Stimulated activated CD4-positive, alpha-beta T cell treated with anti-CD3 and anti-CD28 coated beads, Interleukin-12 subunit alpha, Interleukin-12 subunit beta, amount 100 ng/mL, for 4 hours (primary cell): ENCODE data around the gene SLC1A2.

Experiments
- DNase-seq: peaks from one replicate; pipeline ENCODE4 v3.0.0-alpha.2; 2020

Gene SLC1A2

GRCh38 chr11:35375332-35376117, 43.8 kb downstream of the SLC1A2 start:
- no peak for DNase-seq

GRCh38 chr11:35373284-35373933, 45.9 kb downstream of the SLC1A2 start:
- no peak for DNase-seq

DNA sequence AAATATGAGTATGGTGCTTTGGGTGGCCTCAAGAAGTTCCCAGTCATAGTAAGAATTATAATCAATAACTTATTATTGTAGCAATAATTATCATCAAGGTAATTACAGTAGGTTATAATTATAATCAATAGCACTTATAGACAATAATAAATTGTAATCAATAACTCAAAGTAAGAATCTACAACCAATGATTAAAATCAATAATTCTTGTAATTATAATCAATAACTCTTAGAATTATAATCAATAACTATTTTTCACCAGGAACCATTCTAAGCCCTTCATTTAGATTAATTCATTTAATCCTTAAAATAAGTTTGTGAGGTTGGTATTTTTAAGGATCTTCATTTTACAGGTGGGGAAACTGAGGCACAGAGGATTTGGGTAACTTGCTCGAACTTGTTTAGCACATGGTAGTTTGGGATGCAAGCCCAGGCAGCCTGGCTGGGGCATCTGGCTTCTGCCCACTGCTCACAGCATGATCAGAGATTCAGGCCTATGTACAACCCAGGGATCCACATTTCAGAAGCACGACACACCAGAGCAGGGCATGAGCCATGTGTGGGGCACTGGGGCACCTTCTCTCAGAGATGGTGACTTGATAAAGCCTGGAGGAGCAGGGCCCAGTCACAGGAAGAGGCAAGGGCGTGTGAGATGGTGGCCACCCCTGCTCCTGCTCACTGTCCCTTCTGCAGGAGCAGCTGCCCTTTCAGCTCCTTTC, 46.6 kb downstream of the SLC1A2 start:
- no peak for DNase-seq

DNA sequence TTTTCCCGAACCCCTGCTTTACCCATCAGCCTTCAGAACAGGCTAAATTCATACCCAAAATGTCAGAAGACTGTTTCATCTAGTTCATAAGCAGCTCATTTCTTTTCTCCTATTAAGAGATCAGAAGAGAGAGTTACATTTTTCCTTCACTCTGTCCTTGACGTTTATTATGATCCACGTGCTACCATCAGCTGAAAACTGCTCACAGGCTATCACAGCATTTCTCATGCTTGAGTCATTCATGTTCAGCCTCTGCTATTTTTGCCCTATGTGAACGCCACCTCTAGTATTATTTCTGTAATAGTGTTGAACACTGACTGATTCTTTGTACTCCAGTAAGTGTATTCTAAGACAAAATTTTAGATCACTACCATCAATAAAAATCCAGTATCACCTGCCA, 51.9 kb downstream of the SLC1A2 start:
- no peak for DNase-seq

DNA sequence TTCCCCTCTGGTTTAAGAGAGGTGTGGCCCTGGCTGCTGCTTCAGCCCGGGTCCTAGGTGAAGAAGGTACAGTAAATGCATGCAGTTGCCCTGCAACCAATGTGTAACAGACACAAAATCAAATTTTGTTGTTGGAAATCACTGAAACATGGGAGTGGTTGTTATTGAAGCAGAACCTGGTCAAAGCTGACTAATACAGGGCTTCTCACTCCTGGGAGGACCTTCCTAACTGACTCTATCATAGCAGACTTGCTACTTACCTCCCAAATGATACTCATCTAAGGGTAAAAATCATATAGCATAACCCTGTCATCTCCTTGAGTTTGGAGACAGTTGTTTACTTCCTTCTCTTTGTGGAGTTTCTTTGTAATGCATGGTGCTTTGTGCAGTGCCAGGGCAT, 52.6 kb downstream of the SLC1A2 start:
- no peak for DNase-seq

- no peak for DNase-seq
Observed at GRCh38 chr11:35365961-35366360, 53.4 kb downstream of the SLC1A2 start.

GRCh38 chr11:35365395-35365794, 54.0 kb downstream of the SLC1A2 start:
- DNase-seq, result no peak

GRCh38 chr11:35363854-35364780, 55.2 kb downstream of the SLC1A2 start:
- no peak for DNase-seq

DNA sequence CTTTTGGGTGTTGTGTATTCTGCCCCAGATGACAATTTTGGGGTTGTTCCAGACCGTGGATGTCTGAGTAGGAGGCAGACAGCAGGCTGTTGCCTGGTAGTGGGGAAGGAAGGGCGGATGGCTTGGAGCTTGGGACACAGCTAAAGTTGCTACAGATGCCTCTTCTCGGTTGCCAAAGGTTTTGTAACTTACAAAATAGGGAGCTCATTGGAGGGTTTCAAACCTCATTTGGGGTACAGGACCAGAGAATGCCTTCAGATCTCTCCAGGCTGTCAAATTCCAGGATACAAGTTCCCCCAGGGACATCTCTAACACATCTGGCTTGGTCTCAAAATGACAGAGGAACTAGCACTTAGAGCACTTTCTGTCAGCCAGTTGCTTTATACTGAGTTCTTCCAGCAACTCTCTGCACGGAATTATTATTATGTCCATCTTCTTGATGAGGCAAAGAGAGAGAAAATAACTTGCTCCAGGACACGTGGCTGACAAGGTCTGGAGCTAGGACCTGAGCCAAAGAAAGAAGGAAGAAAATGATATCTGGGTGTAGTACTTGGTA, 56.0 kb downstream of the SLC1A2 start:
- no peak for DNase-seq

DNA sequence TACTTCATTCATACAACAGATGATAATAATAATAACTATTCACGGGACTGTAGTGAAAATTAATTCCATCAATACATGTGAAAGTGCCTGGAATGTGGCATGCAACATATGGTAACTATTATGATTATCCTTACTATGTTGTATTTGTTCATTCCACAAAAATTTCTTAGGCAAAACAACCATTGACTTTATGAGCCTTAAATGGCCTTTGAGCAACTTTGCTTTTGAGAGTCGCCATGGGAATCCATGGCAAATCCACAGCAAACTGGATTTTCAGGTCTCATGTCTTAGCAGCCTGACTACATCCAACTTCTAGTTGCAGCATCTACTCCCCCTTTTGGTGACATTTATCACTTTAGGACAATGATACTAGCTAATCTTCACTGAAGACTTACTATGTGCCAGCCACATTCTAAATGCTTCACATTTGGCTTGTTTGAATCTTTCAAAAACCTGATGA, 56.8 kb downstream of the SLC1A2 start:
- no peak for DNase-seq

DNA sequence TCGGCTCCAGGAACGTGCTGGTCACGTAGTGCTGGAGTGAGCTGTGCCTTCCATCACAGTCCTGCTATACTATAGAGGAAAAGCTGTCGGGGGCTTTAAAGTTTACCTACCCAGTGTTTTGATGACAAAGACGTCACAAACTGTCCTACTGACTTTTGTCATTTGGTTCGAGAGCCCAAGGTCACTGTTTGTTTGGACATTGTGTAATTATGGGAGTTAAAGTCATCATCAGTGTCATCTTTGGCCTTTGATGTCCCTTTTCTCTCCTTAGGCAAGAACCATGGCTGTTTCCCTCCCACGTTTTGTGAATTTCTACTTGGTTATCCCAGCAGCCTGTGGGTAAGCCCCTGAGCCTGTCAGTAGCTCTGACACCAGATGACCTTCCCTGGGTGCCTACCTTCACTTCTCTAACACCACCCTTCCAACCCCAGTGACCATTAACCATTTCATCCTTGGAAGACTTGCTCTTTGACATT, 59.3 kb downstream of the SLC1A2 start:
- no peak for DNase-seq

DNA sequence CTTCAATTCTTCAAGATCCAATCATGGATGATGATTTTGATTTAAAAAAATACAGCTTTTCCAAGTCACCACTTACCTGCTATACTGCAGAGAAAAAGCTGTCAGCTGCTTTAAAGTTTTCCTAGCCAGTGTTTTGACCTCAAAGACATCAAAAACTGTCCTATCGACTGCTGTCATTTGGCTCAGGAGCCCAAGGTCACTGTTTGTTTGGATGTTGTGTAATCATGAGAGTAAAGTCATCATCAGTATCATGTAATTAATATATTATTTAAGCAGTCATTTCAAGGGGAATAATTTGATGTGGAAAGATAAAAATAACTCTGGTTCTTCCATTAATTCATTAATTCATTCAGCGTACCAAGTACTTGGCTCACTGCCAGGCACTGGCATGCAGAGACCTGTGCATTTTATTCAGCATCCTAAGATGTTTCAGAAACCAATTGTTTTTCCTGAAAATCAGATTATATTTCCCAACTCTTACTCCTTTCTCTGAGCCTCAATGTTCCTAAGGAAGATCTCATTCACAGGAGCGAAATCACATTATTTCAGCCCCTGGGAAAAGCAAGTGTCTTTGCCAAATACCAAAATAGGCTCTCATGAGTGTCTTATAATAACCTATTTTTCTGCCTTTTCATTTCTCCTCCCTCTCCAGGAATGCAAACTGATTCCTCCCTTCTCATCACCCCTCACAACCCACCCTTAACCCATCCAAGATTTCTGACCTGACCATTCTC, 59.9 kb downstream of the SLC1A2 start:
- no peak for DNase-seq

- no peak for DNase-seq
Observed at GRCh38 chr11:35358391-35358790, 61.0 kb downstream of the SLC1A2 start.

DNA sequence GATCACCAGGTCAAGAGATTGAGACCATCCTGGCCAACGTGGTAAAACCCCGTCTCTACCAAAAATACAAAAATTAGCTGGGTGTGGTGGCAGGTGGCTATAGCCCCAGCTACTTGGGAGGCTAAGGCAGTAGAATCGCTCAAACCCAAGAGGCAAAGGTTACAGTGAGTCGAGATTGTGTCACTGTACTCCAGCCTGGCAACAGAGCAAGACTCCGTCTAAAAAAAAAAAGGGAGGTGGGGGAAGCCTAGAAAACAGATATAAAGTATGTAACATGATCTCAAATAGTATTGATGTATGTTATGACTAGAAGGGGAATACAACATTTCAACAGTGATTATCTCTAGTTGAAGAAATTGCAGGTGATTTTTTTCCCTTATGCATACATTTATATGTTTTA, 61.4 kb downstream of the SLC1A2 start:
- no peak for DNase-seq

GRCh38 chr11:35355102-35355749, 64.1 kb downstream of the SLC1A2 start:
- no peak for DNase-seq

DNA sequence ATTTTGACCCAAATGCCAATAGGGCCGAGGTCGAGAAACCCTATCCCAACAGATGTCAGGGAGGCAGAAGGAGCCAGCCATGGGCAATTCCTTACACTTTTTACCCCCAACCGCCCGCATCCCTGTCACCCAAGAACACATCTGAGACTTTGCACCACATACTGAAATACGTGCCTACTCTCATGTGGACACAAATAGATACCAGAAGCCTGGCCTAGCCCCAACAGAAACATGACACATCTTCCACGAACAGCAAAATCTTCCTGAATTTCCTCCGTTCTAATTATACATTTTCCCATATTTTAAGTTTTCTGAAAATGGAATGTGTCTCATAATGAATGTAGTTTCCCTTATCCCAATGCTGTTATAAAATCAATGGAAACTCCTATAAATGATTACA, 64.7 kb downstream of the SLC1A2 start:
- DNase-seq, result no peak

GRCh38 chr11:35352077-35352888, 67.1 kb downstream of the SLC1A2 start:
- no peak for DNase-seq

GRCh38 chr11:35349897-35350296, 69.5 kb downstream of the SLC1A2 start:
- no peak for DNase-seq

DNA sequence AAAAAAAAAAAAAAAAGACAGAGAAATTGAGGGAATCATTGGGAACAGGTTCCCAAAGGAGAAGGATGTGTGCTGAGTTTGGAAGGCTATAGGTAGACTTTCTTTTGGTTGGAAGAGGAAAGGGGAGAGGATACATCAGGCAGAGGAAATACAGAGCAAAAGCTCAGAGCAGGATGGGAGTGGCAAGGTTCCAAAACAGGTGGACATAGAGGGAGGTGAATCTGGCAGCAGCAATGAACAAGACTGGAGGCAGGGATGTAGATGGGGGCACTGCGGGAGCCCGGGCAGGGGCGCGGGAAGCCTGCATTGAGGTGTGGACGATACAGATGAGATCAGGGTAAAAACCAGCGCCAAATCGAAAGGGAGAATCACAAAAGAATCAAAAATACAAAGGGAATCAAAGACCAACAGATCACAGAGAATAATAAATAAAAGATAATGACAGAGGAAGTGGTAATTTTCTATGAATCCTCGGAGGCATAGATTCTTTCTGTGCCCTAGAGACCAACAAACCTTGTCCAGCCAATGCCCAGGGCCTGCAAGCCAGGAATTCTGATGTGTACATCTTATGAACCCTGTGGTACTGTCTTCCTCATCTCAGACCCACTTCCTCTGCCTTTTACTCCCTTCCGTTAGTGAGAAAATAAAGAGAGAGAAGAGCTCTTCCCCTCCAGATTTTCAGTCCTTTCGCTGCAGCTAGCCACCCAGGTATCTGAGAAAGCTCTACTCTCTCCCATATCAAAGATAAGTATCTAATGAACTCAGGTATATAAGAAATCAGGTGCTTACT, 70.3 kb downstream of the SLC1A2 start:
- no peak for DNase-seq
